ENCODE measurements around the gene MYRIP.

Gene MYRIP

DNA sequence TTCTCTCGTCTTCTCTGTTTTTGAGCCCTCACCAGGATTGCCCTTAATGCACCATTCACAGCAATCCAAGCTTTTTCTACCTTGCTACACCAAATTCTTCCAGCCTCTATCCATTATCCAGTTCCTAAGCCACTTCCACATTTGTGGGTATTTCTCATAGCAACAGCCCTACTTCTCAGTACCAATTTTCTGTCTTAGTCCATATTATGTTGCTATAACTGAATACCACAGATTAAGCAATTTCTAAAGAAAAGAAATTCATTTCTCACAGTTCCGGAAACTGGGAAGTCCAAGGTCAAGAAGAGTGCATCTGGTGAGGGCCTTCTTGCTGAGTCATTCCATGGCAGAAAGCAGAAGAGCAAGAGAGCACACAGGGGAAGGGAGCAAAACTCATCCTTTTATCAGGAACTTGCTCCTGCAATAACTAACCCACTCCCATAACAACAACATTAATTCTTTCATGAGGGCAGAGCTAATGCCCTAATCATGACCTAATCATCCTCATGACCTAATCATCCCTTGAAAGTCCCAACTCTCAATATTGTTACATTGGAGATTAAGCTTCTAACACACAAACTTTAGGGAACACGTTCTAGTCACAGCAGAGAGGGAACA lies 490.4 kb downstream of the MYRIP start:
- no peak for DNase-seq

GRCh38 chr3:40302784-40303183 lies 493.4 kb downstream of the MYRIP start:
- no peak for DNase-seq

- DNase-seq, result no peak
Observed at GRCh38 chr3:40304352-40304751, 494.9 kb downstream of the MYRIP start.

DNA sequence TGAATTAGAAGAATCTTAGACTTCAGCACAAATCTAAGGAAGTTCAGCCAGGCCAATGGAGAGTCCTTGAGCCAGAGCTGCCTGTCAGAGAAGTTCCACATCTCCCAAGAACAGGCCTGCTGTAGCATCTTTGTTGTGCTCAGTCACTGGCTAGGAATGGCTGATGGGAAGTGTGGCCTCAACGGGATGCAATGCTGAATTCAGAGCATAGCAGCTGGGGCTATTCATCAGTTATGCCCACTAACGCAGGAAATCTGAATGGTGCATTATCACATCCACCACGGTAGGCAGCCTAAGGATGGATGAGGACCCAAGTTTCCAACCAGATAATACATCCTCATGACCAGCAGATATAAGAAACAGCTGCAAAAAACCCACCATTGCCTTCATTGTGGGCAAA lies 496.9 kb downstream of the MYRIP start:
- no peak for DNase-seq

- DNase-seq, result no peak
Observed at GRCh38 chr3:40307176-40307575, 497.8 kb downstream of the MYRIP start.

DNA sequence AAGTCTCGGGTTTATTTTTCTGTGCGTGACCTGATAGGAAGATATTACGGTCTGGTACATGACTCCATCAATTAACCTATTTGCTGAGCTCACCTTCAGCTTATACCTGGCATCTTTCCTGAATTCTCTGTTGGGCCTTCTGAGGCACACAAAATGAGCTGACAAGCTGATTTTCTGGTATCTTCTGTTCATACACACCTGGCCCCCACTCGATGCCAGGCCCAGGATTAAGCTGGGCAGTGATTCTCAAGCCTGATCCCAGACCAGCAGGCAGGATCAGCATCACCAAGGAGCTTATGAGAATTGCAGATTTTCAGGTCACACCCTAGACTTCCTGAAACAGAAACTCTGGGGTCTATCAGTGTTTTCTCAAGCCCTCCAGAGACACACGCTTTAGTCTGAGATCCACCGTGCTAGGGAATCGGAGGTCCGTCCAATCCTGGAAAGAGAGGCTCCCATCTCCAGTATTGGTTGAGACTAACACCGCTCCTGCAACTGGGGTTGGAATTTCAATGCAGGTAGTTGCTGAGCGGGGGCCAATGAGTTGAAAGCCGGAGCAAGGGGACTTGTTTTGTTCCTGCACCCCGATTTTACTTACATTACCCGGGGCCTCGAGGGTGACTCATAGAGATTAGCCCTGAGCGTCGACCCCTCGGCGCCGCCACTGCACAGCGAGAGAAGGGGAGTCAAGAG lies 499.5 kb downstream of the MYRIP start:
- DNase-seq, result no peak

DNA sequence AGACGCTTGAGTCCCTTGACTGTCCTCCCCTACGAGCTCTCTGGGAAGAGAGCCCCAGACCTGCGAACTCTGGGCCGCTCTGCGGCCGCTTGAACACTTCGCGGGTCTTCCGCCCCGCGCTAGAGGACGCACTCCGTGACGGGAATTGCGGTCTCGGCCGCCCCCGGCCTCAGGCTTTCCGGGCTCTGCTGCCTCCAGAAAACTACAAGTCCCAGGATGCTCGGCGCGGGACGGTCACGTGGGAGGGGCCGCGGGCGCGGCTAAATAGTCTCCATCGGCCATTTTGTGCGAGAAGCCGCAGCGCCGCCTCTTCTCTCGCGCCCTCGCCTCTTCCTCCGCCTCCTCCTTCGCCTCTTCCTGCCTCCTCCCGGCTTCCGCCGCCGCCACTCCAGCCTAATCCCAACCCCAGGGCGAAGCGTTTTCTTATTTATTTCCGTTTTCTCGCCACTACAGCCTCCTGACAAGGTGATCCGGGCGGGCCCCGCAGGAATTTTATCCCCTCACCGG lies 500.1 kb downstream of the MYRIP start, which contains the start of gene EIF1B:
EIF1B (plus strand) TSS at position 290 of the 507 bp plus-strand sequence. CDS start 235 bp downstream, outside the sequence.
- DNase-seq, result peak; percentile 67
